ENCODE data around the gene MCOLN1.
"Not testable (repeated sequence)": the region's sequence is repeated elsewhere in the genome, so short reads cannot be mapped to it uniquely, and the experiment has no call there.

The MCOLN1 gene

DNA sequence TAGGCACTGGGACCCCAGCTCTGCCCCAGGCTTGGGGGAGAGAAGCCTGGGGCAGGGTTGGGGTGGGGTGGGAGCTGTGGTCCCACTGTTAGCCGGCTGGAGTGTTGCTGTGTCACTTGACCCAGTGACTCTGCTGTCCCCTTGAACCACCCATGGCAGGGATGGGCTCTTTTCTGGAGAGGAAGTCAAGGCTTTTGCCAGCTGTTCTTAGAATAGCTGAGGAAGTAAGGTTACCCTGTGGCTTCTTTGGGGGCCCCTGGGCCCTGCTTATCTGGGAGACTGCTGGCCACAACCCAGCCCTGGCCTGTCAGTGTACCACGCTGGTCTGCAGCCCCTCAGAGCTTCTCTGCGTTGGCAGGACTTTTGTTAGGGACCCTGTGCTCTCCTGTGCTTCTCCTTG is 22.2 kb downstream of the MCOLN1 start:
- no peak for DNase-seq (ENCODE audit: low read depth)

DNA sequence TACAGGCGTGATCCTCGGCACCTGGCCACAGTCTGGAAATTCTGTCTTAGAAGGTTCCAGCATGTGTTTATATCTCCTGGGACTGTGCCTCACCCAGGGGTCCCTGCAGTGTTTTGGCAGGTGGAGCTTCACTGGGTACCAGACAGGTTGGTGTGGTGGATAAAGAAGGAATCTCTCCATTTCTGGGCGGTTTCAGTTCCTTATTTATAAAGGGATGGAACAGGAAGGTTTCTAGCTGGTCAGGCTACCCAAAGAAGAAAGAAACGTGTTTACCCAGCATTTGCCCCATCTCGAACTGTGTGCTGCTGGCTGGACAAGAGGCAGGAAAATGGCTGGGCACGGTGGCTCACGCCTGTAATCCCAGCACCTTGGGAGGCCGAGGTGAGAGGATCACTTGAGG is 22.9 kb downstream of the MCOLN1 start:
- no peak for DNase-seq (ENCODE audit: low read depth)

DNA sequence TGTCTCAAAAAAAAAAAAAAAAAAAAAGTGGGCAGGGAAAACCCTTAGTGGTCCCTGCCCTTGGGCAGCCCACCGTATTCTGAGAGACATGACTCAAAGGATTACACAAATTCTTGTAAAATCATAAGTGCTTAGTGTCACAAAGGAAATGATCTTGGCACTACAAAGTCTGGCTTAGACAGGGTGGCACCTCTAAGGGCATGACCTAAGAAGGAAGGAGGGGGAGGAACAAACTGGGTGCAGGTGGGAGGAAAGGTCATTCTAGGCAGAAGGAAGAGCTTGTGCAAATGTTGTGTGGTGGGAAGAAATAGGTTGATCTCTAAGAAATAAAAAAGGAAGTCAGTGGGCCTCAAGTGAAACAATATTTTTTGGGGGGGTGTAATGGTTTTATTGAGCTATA is 23.5 kb downstream of the MCOLN1 start:
- no peak for DNase-seq (ENCODE audit: low read depth)

DNA sequence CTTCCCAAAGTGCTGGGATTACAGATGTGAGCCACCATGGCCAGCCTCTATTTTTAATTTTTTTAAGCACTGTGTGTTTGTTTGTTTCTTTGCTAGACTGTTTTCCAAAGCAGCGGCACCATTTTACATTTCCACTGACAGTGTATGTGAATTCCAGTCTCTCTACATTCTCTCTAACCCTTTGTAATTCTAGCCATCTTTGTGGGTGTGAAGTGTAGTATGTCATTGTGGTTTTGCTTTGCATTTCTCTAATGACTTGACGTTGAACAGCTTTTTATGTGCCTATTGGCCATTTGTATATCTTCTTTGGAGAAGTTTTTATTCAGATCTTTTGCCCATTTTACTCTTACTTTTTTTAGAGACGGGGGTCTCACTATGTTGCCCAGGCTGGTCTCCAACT is 24.7 kb downstream of the MCOLN1 start:
- no peak for DNase-seq (ENCODE audit: low read depth)

DNA sequence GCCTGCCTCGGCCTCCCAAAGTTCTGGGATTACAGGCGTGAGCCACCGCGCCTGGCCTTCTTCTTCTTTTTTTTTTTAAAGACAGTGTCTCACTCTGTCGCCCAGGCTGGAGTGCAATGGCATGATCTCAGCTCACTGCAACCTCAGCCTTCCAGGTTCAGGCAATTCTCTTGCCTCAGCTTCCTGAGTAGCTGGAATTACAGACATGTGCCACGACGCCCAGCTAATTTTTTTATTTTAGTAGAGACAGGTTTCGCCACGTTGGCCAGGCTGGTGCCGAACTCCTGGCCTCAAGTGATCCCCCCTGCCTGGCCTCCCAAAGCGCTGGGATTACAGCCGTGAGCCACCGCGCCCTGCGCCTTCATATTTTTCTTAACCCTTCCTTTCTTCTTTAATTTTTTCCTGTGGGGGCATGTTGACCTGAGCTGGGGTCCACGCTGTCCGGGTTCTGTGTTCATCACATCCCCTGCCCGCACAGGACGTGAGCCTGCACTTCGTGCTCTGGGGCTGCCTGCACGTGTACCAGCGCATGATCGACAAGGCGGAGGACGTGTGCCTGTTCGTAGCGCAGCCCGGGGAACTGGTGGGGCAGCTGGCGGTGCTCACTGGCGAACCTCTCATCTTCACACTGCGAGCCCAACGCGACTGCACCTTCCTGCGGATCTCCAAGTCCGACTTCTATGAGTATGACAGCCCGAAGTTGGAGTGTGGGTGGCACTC is 27.2 kb downstream of the MCOLN1 start:
- DNase-seq (ENCODE audit: low read depth): no peak

DNA sequence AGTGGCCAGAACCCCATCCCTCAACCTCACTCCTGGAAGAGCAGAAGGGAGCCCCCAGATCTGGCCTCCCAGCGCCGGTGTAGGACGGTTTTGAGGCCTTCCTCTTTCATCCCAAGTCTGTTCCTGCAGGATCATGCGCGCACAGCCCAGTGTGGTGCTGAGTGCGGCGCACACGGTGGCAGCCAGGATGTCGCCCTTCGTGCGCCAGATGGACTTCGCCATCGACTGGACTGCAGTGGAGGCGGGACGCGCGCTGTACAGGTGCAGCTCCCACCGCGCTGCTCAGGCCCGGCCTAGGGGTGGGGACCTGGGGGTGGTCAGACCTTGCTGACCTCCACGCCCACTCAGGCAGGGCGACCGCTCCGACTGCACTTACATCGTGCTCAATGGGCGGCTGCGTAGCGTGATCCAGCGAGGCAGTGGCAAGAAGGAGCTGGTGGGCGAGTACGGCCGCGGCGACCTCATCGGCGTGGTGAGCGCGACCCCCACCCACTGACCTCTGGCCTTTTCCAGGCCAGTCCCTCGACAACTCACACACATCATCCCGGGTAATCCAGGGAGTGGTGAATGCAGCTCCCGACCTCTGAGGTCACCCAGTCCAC is 27.8 kb downstream of the MCOLN1 start:
- no peak for DNase-seq (ENCODE audit: low read depth)

DNA sequence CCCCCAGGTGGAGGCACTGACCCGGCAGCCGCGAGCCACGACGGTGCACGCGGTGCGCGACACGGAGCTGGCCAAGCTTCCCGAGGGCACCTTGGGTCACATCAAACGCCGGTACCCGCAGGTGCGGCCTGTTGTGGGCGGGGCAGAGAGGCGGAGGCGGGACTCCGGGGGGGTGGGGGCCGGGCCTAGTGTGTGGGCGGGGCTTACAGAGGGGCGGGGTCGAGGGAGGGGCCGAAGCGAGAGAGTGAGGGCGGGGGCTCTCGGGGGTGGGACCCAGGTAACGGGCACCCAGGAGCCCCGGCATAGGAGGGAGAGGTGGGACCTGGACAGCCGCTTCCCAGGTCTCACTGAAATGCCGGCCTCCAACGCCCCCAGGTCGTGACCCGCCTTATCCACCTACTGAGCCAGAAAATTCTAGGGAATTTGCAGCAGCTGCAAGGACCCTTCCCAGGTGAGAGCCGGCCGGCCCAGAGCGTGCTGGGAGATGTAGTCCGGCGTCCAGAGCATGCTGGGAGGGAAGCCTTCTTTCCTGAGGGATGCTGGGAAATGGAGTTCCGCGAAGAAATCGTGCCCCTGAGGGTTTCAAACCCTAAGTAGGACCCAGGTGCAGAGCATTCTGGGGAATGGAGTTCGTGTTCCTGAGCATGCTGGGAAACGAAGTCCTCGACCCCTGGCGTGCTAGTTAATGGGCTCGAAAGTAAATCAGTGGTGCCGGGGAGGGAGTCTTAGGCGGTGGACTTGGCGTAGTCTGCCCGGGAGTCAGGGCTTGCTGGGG is 28.8 kb downstream of the MCOLN1 start:
- no peak for DNase-seq (ENCODE audit: low read depth)

DNA sequence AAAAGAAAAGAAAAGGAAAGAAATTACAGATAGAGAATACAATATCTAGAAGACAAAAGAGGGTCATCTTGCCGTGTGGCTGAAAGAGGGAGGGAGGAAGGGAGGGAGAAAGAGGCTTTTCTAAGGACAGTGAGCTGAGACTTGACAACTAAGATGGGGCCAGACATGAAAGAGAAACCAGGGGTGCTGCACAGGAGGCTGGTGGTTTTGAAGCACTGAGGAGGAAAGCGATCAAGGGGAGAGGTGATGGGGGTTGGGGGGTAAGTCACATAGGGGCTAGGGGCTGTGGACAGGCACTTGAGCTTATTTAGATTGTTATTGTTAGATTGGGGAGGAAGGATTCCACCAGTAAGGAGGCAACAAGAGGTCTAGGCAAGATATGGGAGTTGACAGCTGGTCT is 30.4 kb downstream of the MCOLN1 start:
- no peak for DNase-seq (ENCODE audit: low read depth)

DNA sequence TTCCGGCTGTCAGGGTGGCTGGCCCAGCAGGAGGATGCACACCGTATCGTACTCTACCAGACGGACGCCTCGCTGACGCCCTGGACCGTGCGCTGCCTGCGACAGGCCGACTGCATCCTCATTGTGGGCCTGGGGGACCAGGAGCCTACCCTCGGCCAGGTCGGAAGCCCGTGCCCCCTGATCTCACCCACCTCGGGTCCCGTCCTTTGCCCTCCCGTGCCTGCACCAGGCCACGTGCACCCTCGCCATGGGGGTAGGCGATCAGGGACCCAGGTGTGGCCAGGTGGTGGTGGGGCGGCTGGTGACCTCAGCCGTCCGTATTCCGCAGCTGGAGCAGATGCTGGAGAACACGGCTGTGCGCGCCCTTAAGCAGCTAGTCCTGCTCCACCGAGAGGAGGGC is 32.1 kb downstream of the MCOLN1 start:
- DNase-seq (ENCODE audit: low read depth): no peak

DNA sequence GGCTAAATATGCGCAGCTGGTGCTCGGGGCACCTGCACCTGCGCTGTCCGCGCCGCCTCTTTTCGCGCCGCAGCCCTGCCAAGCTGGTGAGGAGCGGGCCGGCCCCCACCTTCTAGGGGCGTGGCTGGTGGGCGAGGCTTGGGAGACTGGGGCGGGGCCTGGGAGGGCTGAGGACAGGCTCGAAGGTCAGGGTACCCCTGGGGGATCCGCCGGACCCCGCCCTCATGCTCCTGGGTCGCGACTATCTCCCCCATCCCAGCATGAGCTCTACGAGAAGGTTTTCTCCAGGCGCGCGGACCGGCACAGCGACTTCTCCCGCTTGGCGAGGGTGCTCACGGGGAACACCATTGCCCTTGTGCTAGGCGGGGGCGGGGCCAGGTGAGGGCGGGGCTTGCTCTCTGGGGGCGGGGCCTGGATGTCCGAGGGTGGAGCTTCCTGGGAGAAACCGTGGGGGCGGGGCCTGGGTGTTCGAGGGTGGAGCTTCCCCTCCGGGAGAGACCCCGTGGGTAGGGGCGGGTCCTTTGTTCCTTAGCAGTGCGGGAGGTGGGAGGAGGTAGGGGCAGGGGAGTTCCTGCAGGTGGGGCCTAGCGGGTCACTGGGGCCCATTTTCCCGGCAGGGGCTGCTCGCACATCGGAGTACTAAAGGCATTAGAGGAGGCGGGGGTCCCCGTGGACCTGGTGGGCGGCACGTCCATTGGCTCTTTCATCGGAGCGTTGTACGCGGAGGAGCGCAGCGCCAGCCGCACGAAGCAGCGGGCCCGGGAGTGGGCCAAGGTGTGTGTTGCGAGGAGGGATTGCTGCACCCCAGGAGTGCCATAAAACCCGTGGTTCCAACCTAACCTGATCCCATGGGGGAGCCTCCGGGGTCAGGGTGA is 32.8 kb downstream of the MCOLN1 start:
- DNase-seq (ENCODE audit: low read depth): no peak

DNA sequence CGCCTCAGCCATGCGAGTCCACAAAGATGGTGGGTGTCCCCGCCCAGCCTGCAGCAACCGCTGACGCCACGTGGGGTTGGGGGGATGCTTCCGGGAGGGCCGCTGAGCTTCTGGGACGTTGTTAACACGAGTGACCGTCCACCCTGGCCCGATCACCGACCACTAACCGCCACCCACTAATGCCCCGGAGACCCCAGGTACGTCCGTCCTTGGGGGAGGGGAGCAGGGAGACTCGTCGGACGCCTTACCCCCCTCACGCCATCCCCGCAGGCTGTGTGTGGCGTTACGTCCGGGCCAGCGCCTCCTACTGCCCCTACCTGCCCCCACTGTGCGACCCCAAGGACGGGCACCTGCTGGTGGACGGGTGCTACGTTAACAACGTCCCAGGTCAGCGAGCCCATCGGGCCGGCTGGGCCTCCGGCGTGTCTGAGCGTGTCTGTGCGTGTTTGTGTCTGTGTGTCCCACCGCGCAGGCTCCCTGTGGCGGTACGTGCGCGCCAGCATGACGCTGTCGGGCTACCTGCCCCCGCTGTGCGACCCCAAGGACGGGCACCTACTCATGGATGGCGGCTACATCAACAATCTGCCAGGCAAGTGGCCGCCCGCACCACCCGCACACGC is 34.4 kb downstream of the MCOLN1 start:
- no peak for DNase-seq (ENCODE audit: low read depth)

DNA sequence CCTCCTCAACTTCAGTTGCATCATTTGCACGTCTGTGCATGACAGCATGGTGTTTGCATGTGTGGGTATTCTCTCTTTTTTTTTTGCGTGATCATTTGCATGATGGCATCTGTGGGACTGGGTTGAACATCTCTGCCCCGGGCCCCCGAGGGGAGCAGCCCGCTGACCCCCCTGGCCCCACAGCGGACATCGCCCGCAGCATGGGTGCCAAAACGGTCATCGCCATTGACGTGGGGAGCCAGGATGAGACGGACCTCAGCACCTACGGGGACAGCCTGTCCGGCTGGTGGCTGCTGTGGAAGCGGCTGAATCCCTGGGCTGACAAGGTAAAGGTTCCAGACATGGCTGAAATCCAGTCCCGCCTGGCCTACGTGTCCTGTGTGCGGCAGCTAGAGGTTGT is 36.2 kb downstream of the MCOLN1 start:
- DNase-seq (ENCODE audit: low read depth): no peak

DNA sequence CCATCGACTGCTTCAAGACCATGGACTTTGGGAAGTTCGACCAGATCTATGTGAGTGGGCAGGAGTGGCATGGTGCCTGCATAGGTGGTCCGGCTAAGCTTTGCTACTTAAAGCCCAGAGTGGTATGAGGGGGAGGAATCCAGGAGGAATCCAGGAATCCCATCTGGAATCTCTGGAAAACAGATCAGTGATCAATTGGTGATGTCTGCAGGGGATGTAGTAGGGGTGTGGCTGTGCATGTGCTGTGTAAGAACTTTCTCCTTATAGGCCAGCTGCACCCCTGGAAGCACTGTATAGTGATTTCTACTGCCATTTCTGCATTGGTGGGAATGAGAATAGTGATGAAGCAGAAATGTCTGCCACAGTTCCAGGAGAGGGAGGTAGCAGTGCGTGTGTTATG is 36.7 kb downstream of the MCOLN1 start:
- no peak for DNase-seq (ENCODE audit: low read depth)

DNA sequence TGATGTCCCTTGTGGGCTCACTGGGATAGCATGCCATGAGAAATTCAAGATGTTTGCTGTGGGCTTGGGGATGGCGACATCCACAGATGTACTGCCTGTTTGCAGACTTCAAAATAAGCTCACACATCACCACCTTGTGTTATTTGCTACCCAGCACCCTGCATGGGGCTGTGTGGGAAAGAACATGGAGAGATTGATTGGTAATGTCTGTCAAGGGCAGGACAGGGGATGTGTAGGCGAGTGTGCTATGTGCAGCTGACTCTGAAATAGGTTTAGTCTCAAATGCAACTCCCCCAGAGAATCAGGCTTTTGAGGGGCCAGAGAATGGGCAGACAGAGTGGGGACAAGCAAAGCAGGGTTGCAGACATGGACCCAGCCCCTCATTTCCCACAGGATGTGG is 37.8 kb downstream of the MCOLN1 start:
- DNase-seq (ENCODE audit: low read depth): no peak

DNA sequence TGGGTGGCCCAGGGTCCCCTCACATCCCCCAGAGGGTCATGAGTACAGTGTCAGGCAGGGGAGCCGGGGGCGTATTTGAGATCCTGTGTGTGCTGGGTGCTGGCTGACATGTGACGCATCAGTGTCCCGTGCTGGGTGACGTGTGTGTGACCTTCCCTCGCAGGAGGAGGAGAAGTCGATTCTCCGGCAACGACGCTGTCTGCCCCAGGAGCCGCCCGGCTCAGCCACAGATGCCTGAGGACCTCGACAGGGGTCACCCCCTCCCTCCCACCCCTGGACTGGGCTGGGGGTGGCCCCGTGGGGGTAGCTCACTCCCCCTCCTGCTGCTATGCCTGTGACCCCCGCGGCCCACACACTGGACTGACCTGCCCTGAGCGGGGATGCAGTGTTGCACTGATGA is 38.9 kb downstream of the MCOLN1 start:
- DNase-seq (ENCODE audit: low read depth): no peak

DNA sequence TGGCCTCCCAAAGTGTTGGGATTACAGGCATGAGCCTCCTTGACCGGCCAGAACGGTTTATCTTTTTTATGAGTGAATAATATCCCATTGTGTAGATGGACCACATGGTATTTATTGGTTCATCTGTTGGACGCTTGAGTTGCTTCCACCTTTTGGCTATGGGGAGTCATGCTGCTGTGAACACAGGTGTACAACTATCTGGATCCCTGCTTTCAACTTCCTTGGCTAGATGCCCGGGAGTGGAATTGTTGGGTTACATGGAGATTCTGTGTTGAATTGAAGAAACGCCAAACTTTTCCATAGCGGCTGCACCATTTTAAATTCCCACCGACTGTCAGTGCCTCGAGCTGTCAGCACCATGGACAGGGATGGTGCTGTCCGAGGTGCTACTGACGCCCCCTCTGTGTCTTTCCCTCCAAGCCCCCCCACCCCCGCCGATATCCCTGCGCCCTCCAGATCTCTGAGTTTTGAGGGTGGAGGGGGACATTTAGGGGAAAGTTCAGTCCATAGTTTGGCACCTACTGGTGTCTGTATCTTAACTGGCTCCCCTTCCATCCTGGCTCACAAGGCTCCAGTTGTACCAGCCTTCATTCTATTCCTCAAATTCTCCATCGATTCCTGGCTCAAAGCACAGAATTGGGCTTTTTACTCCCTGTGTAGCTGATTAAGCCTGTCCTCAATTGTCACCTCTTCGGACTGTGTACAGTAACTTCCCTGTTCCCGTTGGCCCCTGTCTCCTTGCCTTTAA is 40.4 kb downstream of the MCOLN1 start:
- DNase-seq (ENCODE audit: low read depth): no peak

DNA sequence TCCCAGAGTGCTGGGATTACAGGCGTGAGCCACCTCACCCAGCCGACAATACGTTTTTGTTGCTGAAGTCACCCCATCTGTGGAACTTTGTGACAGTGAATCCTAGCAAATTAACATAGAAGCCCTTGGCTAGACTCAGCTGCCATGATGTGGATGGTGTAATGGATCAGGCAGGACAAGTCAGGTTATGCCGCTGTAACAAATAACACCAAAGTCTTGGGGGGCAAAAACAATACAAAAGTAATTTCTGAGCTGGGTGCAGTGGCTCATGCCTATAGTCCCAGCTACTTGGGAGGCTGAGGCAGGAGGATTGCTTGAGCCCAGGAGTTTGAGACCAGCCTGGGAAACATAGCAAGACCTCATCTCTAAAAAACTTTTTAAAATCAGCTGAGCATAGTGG is 42.4 kb downstream of the MCOLN1 start:
- no peak for DNase-seq (ENCODE audit: low read depth)

DNA sequence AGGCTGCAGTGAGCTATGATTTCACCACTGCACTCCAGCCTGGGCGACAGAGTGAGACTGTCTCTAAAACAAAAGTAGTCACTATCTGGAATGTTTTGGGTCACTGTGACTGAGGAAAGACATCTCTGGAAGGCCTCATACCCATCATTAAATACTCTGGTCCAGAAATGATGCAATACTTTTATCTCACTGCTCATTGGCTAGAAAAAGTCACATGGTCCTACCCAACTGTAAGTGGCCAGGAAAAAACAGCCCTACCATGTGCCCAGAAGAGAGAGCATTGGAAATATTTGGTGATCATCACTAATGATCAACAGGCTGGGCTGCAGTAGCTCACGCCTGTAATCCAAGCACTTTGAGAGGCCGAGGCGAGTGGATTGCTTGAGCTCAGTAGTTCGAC is 42.9 kb downstream of the MCOLN1 start:
- no peak for DNase-seq (ENCODE audit: low read depth)

DNA sequence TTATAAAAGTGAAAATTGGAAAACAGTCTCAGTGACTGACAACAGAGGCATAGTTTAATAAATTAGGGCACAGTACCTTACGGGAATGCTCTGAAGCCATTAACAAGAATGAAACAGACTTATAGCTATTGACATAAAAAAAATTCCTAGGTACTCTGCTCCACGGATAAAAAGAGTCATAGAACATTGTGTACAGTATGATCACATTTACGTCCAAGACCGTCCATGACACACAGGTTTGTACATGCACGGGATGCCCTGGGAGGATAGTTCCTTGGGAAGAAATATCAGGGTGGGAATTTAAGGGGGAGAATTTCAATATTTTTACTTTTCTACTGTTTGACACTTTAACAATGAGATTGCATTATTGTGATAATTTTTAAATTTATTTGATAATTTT is 48.3 kb downstream of the MCOLN1 start:
- DNase-seq (ENCODE audit: low read depth): no peak

DNA sequence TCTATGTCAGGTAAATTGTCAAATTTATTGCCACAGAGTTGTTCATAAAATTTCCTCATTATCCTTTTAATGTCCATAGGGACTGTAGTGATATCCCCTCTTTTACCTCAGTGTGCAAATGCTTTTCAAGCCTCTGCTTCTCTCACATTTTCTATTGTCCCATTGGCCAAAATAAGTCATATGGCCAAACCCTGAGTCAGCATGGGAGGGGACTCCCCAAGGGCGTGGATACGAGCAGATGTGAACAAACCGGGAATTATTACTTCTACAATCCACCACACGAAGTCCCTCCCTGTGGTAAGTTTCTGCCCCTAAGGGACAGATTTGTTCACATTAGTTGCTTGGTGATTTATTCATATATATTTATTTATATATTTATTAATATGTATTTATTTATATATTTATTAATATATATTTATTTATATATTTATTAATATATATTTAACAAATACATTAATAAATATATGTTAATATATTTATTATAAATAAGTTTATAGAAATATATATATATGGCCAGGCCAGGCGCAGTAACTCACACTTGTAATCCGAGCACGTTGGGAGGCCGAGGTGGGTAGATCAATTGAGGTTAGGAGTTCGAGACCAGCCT is 53.1 kb downstream of the MCOLN1 start:
- DNase-seq (ENCODE audit: low read depth): no peak

DNA sequence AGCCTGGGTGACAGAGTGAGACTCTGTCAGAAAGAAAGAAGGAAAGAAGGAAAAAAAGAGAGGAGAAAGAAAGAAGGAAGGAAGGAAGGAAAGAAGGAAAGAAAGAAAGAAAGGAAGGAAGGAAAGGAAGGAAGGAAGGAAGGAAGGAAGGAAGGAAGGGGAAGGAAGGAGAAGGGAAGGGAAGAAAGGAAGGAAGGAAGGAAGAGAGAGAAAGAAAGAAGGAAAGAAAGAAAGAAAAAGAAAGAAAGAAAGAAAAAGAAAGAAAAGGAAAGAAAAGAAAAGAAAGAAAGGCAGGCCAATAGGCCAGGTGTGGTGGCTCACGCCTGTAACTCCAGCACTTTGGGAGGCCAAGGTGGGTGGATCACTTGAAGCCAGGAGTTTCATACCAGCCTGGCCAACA is 55.0 kb downstream of the MCOLN1 start:
- DNase-seq (ENCODE audit: low read depth): not testable (repeated sequence)

All from activated T-cell treated with anti-CD3 and anti-CD28 coated beads for 1 hour (primary cell).